ENCODE measurements around the gene RASGRF2. TPM values are rescaled to one million over a fixed set of nuclear protein-coding genes. Genes with fewer than 3 reads are reported as not detected.

Gene RASGRF2
- total RNA-seq, 1 experiment from 2014 or later, result 0.48 TPM

- Histone ChIP-seq H3K27me3 (ENCODE audit: insufficient read depth, low read depth) (no peaks in the 10 kb centered on the region), H3F3A (ENCODE audit: insufficient read depth, low read depth) (no peaks in the 10 kb centered on the region), H4K20me1 (ENCODE audit: insufficient read depth) (no peaks in the 10 kb centered on the region), H3K9me2 (ENCODE audit: insufficient read depth) (no peaks in the 10 kb centered on the region), H3K9me3 (ENCODE audit: insufficient read depth, low read depth) (no peaks in the 10 kb centered on the region), H3K79me2 (ENCODE audit: low read depth) (no peaks in the 10 kb centered on the region), H3K4me1 (replicated peaks; ENCODE audit: insufficient read depth) (peaks cover 24% of the 10 kb centered on the region), H3K4me3 (no peak overlapping the region), H3K4me2 (no peak overlapping the region), H3K27ac (no peak overlapping the region), H2AFZ (no peak overlapping the region; the same call in 1 of the 2 replicates), H3K36me3 (ENCODE audit: low read depth) (no peaks in the 10 kb centered on the region)
- DNase-seq, result no peak
- ChIA-PET POLR2A (ENCODE audit: unreplicated experiment) (no interaction called here), CTCF (no interaction called here)
- no TSS peak for BruUV-seq (replicated peaks)
- intact Hi-C loops (cut with micrococcal nuclease; ENCODE audit: unreplicated experiment), result no loop called here
- no peak for TF ChIP-seq EZH2 (IDR thresholded peaks at IDR 0.05; ENCODE audit: low read depth)
Observed at GRCh38 chr5:81208904-81209303, 248.7 kb downstream of the RASGRF2 start.

DNA sequence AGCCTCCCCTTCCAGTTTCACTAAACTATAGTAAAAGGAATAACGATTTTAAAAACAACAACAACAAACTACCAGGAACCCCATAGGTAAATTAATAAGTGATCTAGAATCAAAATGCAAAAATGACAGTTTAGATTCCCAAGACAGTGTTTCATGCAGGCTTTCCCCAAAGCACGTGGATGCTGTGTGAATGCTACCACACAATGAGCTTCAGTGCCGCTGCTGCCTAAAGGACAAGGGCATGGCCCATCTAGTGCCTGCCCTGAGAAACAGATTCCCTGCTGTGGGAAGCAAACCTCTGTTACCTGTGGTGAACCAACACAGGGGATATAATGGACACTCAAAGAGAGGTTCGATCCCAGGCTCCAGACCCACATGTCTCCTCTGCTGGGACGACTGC is 249.2 kb downstream of the RASGRF2 start:
- H3K27ac ChIP-seq, result no peak overlapping the region
- H3K4me3 ChIP-seq, result no peak overlapping the region
- H3K9me2 ChIP-seq (ENCODE audit: insufficient read depth), result no peaks in the 10 kb centered on the region
- intact Hi-C loops (cut with micrococcal nuclease; ENCODE audit: unreplicated experiment), result no loop called here
- no peak overlapping the region; the same call in 1 of the 2 replicates for H2AFZ ChIP-seq
- ChIA-PET CTCF (no interaction called here), POLR2A (ENCODE audit: unreplicated experiment) (no interaction called here)
- no peak for DNase-seq
- no peaks in the 10 kb centered on the region for H3K79me2 ChIP-seq (ENCODE audit: low read depth)
- no peaks in the 10 kb centered on the region for H3K9me3 ChIP-seq (ENCODE audit: insufficient read depth, low read depth)
- H3K4me1 ChIP-seq (replicated peaks; ENCODE audit: insufficient read depth), result peaks cover 24% of the 10 kb centered on the region
- H3F3A ChIP-seq (ENCODE audit: insufficient read depth, low read depth), result no peaks in the 10 kb centered on the region
- TF ChIP-seq EZH2 (IDR thresholded peaks at IDR 0.05; ENCODE audit: low read depth) (no peak), CTCF (conservative IDR thresholded peaks at IDR 0.05) (no peak)
- no peaks in the 10 kb centered on the region for H4K20me1 ChIP-seq (ENCODE audit: insufficient read depth)
- H3K36me3 ChIP-seq (ENCODE audit: low read depth), result no peaks in the 10 kb centered on the region
- H3K4me2 ChIP-seq, result no peak overlapping the region
- H3K27me3 ChIP-seq (ENCODE audit: insufficient read depth, low read depth), result no peaks in the 10 kb centered on the region
- BruUV-seq (replicated peaks), result no TSS peak

DNA sequence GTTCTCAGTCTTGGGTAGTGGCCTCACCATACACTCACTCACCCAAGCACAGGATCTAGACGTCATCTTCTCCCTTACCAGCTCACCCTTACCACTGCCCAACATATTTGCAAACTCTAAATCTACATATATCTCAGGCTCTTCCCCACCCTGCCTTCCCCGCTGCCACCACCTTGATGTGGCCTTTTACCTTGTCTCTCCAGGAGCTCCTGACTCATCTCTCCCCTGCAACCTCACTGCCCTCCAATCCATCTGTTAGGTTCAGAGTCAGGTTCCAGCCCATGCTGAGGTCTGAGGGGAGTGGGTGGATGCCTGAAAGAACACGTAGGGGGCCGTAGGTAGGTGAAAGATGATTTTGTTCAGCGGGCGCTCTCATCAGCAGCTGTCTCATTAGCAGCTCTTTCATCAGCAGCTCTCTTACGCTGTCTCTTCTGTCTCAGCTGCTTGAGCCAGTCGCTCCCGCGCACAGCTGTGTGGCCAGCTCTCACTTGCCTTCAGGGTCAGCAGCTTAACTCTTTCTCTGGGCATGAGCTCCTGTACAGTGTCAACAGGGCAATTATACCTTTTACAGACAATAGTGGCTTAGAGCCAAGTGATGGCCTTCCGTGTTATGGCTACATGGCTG is 249.8 kb downstream of the RASGRF2 start:
- BruUV-seq (replicated peaks), result no TSS peak
- no peak overlapping the region for H3K4me2 ChIP-seq

More for the DNA sequence above, 249.8 kb downstream of the RASGRF2 start:
- H2AFZ ChIP-seq, result no peak overlapping the region
- H4K20me1 ChIP-seq (ENCODE audit: insufficient read depth), result no peaks in the 10 kb centered on the region
- H3F3A ChIP-seq (ENCODE audit: insufficient read depth, low read depth), result no peaks in the 10 kb centered on the region
- no peaks in the 10 kb centered on the region for H3K9me2 ChIP-seq (ENCODE audit: insufficient read depth)
- H3K79me2 ChIP-seq (ENCODE audit: low read depth), result no peaks in the 10 kb centered on the region
- POLR2A ChIA-PET (ENCODE audit: unreplicated experiment), result no interaction called here
- no peak overlapping the region for H3K4me3 ChIP-seq
- CTCF ChIA-PET, result no interaction called here
- no peaks in the 10 kb centered on the region for H3K27me3 ChIP-seq (ENCODE audit: insufficient read depth, low read depth)
- no peak overlapping the region for H3K27ac ChIP-seq
- no peaks in the 10 kb centered on the region for H3K36me3 ChIP-seq (ENCODE audit: low read depth)
- no peak for TF ChIP-seq CTCF (conservative IDR thresholded peaks at IDR 0.05)
- no peak for TF ChIP-seq EZH2 (IDR thresholded peaks at IDR 0.05; ENCODE audit: low read depth)
- intact Hi-C loops (cut with micrococcal nuclease; ENCODE audit: unreplicated experiment), result no loop called here
- peaks cover 24% of the 10 kb centered on the region for H3K4me1 ChIP-seq (replicated peaks; ENCODE audit: insufficient read depth)
- H3K9me3 ChIP-seq (ENCODE audit: insufficient read depth, low read depth), result no peaks in the 10 kb centered on the region
- DNase-seq, result no peak
